Cardiac muscle cell (in vitro differentiated cells and primary cell): ENCODE results near the gene RSPRY1. TPM values are rescaled to one million over a fixed set of nuclear protein-coding genes. Genes with fewer than 3 reads are reported as not detected.

Experiments
- DNase-seq, 2 donors: peaks; one replicate each; pipeline versions ENCODE4 v3.0.0 to v3.0.0-alpha.2; 2010 to 2017; ENCODE audit warnings: low read depth in 1 of 2, low spot score in 1 of 2
- H3K27ac ChIP-seq: fragments of 200-600 bp; sonication (generic); 2 replicates; pipeline ENCODE4 v1.5.1; 2016
- H3K27me3 ChIP-seq: fragments of 200-600 bp; sonication (generic); 2 replicates; pipeline ENCODE4 v1.6.0; 2016; ENCODE audit warnings: control low read depth
- H3K36me3 ChIP-seq: fragments of 200-600 bp; sonication (generic); 2 replicates; pipeline ENCODE4 v1.5.1; 2016; ENCODE audit warnings: control low read depth
- H3K4me1 ChIP-seq: fragments of 200-600 bp; sonication (generic); 2 replicates; pipeline ENCODE4 v1.8.1; 2017; ENCODE audit warnings: low read depth, mild to moderate bottlenecking, mixed run types
- H3K4me3 ChIP-seq: fragments of 200-600 bp; sonication (generic); 2 replicates; pipeline ENCODE4 v1.5.1; 2016; ENCODE audit warnings: mild to moderate bottlenecking
- H3K9me3 ChIP-seq: fragments of 200-600 bp; sonication (generic); 2 replicates; pipeline ENCODE4 v1.5.1; 2017; ENCODE audit warnings: low read depth, mild to moderate bottlenecking, control low read depth
- polyA plus RNA-seq: library from polyadenylated mRNA; unstranded; fragments of >200 nt; fragmentation: Nextera tagmentation; extraction: Ambion mirVana; gene quantifications from 2 replicates; pipeline ENCODE4 v1.2.1, GENCODE V29; 2016
- total RNA-seq: library from RNA; depleted of rRNA; stranded (reverse); fragments of >200 nt; gene quantifications from 2 replicates; pipeline ENCODE4 v1.2.3, GENCODE V29; 2016
- TF ChIP-seq, protein P1 (sequence below): IDR thresholded peaks from 2 replicates; pipeline ENCODE4 v1.5.1; 2012; ENCODE audit warnings: low read depth, mild to moderate bottlenecking, low read length

Gene RSPRY1
- total and polyA plus RNA-seq, 2 experiments from 2014 or later = 30.3 to 33.2 TPM

DNA sequence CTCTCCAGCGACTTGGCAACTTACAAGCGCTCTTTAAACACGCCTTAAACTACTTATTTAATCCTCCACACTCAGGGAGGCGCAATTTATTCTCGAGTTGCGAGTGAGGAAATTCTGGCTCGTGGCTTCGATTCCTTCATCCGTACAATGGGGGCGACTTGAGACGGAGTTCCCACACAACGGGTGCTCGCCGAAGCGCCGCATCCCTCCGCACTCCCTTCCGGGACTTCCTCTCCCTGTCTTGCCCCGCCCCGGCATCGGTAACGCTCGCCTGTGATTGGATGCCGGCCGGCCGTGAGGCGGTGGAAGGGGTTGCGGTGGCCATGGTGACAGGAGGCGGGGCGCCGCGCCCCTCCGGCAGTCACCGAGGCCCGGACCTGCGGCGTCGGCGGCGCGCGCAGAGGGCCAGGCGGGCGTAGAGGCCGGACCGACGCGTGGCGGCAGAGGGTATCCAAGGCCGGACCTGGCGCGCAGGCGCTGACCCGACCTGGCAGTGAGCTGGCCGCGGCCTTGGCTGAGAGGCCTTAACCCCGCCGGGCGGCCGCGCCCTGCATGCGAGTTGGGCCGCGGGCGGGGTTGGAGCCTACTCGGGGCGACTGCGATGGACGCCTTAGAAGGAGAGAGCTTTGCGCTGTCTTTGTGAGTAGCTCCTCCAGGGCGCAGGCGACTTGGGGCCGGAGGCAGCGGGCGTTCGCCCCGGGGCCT is 58.8 kb downstream of the RSPRY1 start, which contains the start of gene ARL2BP:
Gene ARL2BP (plus strand): TSS at position 493 of the 705 bp plus-strand sequence. CDS start 109 bp downstream, at position 602.
- no peaks in the 10 kb centered on the region for H3K9me3 ChIP-seq
- TF ChIP-seq, protein P1, sequence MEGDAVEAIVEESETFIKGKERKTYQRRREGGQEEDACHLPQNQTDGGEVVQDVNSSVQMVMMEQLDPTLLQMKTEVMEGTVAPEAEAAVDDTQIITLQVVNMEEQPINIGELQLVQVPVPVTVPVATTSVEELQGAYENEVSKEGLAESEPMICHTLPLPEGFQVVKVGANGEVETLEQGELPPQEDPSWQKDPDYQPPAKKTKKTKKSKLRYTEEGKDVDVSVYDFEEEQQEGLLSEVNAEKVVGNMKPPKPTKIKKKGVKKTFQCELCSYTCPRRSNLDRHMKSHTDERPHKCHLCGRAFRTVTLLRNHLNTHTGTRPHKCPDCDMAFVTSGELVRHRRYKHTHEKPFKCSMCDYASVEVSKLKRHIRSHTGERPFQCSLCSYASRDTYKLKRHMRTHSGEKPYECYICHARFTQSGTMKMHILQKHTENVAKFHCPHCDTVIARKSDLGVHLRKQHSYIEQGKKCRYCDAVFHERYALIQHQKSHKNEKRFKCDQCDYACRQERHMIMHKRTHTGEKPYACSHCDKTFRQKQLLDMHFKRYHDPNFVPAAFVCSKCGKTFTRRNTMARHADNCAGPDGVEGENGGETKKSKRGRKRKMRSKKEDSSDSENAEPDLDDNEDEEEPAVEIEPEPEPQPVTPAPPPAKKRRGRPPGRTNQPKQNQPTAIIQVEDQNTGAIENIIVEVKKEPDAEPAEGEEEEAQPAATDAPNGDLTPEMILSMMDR = no peak

DNA sequence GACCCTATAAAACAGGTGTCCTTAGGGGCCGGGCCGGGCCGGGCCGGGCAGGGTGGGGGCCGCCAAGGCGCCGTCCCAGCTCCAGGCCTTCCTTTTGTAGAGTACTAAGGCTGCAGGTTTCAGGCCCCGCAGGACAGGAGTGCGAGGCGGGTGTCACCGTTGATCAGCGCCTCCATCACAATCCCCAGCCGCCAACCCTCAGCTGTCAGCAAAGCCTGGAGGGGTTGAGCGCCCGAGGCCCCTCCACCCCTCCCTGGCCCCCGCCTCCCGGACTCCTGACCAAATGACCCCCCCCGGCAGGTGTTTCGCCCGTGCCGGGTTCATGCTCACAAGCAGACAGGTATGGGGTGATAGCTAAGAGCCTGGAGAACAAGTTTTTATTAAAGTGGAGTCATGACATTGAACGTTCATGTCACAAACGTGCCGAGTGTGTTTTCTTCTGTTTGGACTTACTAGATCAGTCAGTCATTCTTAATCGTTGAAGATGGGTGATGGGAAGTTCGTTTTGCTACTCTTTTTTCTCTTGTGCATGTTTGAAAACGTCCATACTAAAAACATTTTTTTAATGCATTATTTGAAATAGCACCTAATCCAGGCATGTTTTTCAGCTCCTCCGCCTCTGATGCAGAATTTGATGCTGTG is 59.5 kb downstream of the RSPRY1 start:
- DNase-seq = peak in 1 of 2 donors; percentile 28
- Histone ChIP-seq H3K36me3 (peaks cover 29% of the 10 kb centered on the region), H3K4me3 (peak overlapping the region; percentile 54), H3K27me3 (no peaks in the 10 kb centered on the region), H3K4me1 (peaks cover 9% of the 10 kb centered on the region), H3K9me3 (no peaks in the 10 kb centered on the region), H3K27ac (peak overlapping the region; percentile 92)
- TF ChIP-seq, protein P1 = no peak

More for the DNA sequence above, 58.8 kb downstream of the RSPRY1 start, which contains the start of gene ARL2BP:
- DNase-seq = peak; percentile 98 to 99
- peak within 1 kb of the TSS; percentile 54 for H3K4me3 ChIP-seq
- no peaks in the 10 kb centered on the region for H3K27me3 ChIP-seq
- peaks cover 23% of the 10 kb centered on the region for H3K36me3 ChIP-seq
- H3K4me1 ChIP-seq = peaks cover 9% of the 10 kb centered on the region
- H3K27ac ChIP-seq = peak within 1 kb of the TSS; percentile 92

DNA sequence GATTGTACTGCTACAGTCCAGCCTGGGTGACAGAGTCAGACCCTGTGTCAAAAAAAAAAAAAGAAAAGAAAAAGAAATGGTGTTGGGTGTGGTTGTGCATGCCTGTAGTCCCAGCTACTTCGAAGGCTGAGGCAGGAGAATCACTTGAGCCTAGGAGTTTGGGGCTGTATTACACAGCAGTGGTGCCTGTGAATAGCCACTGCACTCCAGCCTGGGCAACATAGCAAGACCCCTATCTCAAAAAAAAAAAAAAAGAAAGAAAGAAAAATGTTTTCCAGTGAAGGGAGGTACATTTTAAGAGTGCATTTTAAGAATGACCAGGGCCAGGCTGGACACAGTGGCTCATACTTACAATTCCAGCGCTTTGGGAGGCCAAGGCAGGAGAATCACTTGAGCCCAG is 65.2 kb downstream of the RSPRY1 start:
- Histone ChIP-seq H3K36me3 (peaks cover 57% of the 10 kb centered on the region), H3K4me1 (no peaks in the 10 kb centered on the region), H3K4me3 (no peak overlapping the region), H3K27ac (no peak overlapping the region), H3K27me3 (no peaks in the 10 kb centered on the region), H3K9me3 (no peaks in the 10 kb centered on the region)
- DNase-seq = no peak
- TF ChIP-seq, protein P1 = no peak

DNA sequence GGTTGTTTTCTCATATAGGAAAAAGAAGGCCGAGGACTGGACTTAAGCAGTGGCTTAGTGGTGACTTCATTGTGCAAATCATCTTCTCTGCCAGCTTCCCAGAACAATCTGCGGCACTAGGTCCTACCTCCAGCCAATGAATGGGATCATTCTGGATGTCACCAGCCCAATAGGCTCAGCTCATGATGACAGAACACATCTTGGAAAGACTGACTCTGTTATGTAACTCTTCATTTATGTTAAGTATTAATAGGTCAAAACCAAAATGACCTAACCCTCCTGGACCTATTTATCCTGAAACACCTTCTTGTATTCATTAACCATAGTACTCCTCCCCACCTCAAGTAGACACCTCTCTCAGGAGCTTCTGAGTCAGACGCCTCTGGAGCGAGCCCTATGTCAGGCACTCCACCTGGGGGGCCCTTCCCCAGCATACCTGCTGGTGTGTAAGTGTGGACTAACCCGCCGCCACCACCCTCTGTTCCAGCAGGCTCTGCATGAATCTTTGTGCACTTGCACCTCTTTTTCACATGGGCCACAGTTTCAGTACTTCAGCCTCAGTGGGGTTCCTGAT is 66.1 kb downstream of the RSPRY1 start:
- no peak for DNase-seq
- TF ChIP-seq, protein P1 = no peak
- peaks cover 53% of the 10 kb centered on the region for H3K36me3 ChIP-seq

DNA sequence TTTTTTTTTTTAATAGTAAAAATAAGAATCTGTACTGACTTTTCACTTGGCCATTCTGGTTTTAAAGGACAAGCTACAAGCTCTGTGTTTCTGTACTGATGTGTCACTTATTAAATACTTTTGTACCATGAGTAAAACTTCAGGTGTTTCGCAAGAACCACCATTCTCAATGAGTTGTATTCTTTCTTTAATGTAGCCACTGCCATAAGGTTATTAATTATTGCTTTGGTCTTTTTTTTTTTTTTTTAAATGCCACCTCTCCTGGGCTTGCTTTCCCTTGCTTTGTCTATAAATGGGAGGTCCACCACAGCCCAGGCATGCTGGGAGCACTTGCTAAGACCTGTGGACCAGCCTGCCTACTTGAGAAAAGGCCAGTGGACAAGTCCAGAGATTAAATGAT is 67.3 kb downstream of the RSPRY1 start:
- Histone ChIP-seq H3K4me3 (no peak overlapping the region), H3K27ac (no peak overlapping the region), H3K4me1 (no peaks in the 10 kb centered on the region), H3K36me3 (peaks cover 47% of the 10 kb centered on the region), H3K27me3 (no peaks in the 10 kb centered on the region), H3K9me3 (no peaks in the 10 kb centered on the region)
- DNase-seq = no peak
- TF ChIP-seq, protein P1 = no peak

More for the DNA sequence above, 66.1 kb downstream of the RSPRY1 start:
- no peak overlapping the region for H3K4me3 ChIP-seq
- no peak overlapping the region for H3K27ac ChIP-seq
- H3K27me3 ChIP-seq = no peaks in the 10 kb centered on the region
- H3K4me1 ChIP-seq = no peaks in the 10 kb centered on the region
- no peaks in the 10 kb centered on the region for H3K9me3 ChIP-seq
